Stomach (tissue), 9 donors: ENCODE results near the gene PHACTR3. TPM values are rescaled to one million over a fixed set of nuclear protein-coding genes. Genes with fewer than 3 reads are reported as not detected.
A peak's percentile ranks its signal among the peaks of the same experiment; 100 is the strongest.

Source experiments
- DNase-seq, 2 donors: peaks; one replicate each; pipeline versions ENCODE4 v3.0.0 to v3.0.0-alpha.2; 2013 to 2019
- H3K27ac ChIP-seq, 5 donors: fragments of 200-600 bp in 4 of 5; sonication (generic) in 4 of 5; one replicate each; pipeline ENCODE4 v1.5.1; 2013 to 2019; ENCODE audit warnings: mild to moderate bottlenecking in 1 of 5, moderate library complexity in 1 of 5
- H3K27me3 ChIP-seq, 3 donors: fragments of 200-600 bp; sonication (generic); one replicate each; pipeline ENCODE4 v1.5.1; 2017 to 2019; ENCODE audit warnings: mixed run types in 1 of 3
- H3K36me3 ChIP-seq, 4 donors: fragments of 200-600 bp; sonication (generic); 1 replicate in 3 of 4; 2 replicates in 1 of 4; pipeline ENCODE4 v1.5.1; 2016 to 2019
- H3K4me1 ChIP-seq, 4 donors: fragments of 200-600 bp; sonication (generic); one replicate each; pipeline ENCODE4 v1.5.1; 2016 to 2019
- H3K4me3 ChIP-seq, 4 donors: fragments of 200-600 bp; sonication (generic) in 3 of 4; one replicate each; pipeline ENCODE4 v1.5.1; 2016 to 2019; ENCODE audit warnings: mild to moderate bottlenecking in 1 of 4
- H3K9me3 ChIP-seq, 4 donors: fragments of 200-600 bp; sonication (generic); one replicate each; pipeline ENCODE4 v1.5.1; 2016 to 2019
- CTCF ChIP-seq, 7 experiments: fragments of 450-650 bp in 4 of 7; fragments of 200-600 bp in 3 of 7; sonication (generic) in 3 of 7; IDR thresholded peaks; one replicate each; pipeline ENCODE4 v1.5.1; 2016 to 2019; ENCODE audit warnings: antibody characterized with exemption in 7 of 7, control low read depth in 2 of 7, mild to moderate bottlenecking in 1 of 7
- EP300 ChIP-seq: sonication (generic); formaldehyde crosslinking; IDR thresholded peaks from one replicate; pipeline ENCODE4 v1.6.1; 2017; ENCODE audit warnings: antibody characterized with exemption
- POLR2A ChIP-seq, 4 donors: fragments of 450-650 bp; IDR thresholded peaks; one replicate each; pipeline ENCODE4 v1.6.1; 2016; ENCODE audit warnings: antibody characterized with exemption in 4 of 4, control low read depth in 2 of 4, mild to moderate bottlenecking in 1 of 4, moderate library complexity in 1 of 4
- POLR2AphosphoS5 ChIP-seq, 3 donors: sonication (generic); formaldehyde crosslinking; IDR thresholded peaks; one replicate each; pipeline ENCODE4 v1.6.1; 2016; ENCODE audit warnings: antibody characterized with exemption in 3 of 3
- WGBS, 5 donors: extraction: QIAGEN DNeasy Blood & Tissue Kit in 3 of 5; methylation state at CpG; one replicate each; pipeline versions ENCODE4 v1.1.5 to v1.1.7; 2013 to 2018; 5-methylcytosine and 5-hydroxymethylcytosine counted together
- intact Hi-C: fragments of 100-400 bp; cut with DNase I; formaldehyde crosslinking; loops from one replicate; pipeline ENCODE4 v1.15.1; 2023; ENCODE audit warnings: low total_unique reads
- polyA plus RNA-seq, 3 donors: library from polyadenylated mRNA; stranded (reverse); fragments of 200-250 nt; gene quantifications; one replicate each; pipeline ENCODE4 v1.2.3, GENCODE V29; 2013
- total RNA-seq, 5 donors: library from RNA; depleted of rRNA; stranded (reverse); fragments of >200 nt; gene quantifications; one replicate each; pipeline versions ENCODE4 v1.1.0 to v1.2.3, GENCODE V29; 2014 to 2016
- donor health status: healthy with polysubstance abuse.
- donor health status: Bipolar disorder and iron deficiency.
- donor health status: healthy.

PHACTR3 gene
- total and polyA plus RNA-seq, 8 donors, result 0.55 to 3.7 (median 3.2) TPM; not detected in 3

- TF ChIP-seq CTCF (IDR thresholded peaks at IDR 0.05) (peak in 3 of 7 experiments; percentile 14 to 36 (median 32)), POLR2A (IDR thresholded peaks at IDR 0.05) (no peak)
- Histone ChIP-seq H3K4me1 (no peaks in the 10 kb centered on the region), H3K27ac (no peak overlapping the region), H3K36me3 (no peaks in the 10 kb centered on the region), H3K9me3 (no peaks in the 10 kb centered on the region), H3K27me3 (peaks cover 0 to 26% (median 0%) of the 10 kb centered on the region in 3 donors), H3K4me3 (no peak overlapping the region)
- 28 to 37% (median 28%) methylated on average over 7 of the region's 7 CpGs for WGBS, 5 donors
- intact Hi-C loops, result no loop called here
- peak in 1 of 2 donors; percentile 44 for DNase-seq
Observed at GRCh38 chr20:59560588-59561227, 43.6 kb upstream of the PHACTR3 start.

- H3K36me3 ChIP-seq, result no peaks in the 10 kb centered on the region
- peaks cover 0 to 31% (median 0%) of the 10 kb centered on the region in 3 donors for H3K27me3 ChIP-seq
- H3K4me3 ChIP-seq, result no peak overlapping the region
- intact Hi-C loops, result no loop called here
- H3K9me3 ChIP-seq, result no peaks in the 10 kb centered on the region
- DNase-seq, result no peak
- no peak overlapping the region for H3K27ac ChIP-seq
- WGBS, 5 donors, result 48 to 81% (median 73%) methylated on average over 4 of the region's 4 CpGs
- no peaks in the 10 kb centered on the region for H3K4me1 ChIP-seq
- no peak for TF ChIP-seq POLR2AphosphoS5 (IDR thresholded peaks at IDR 0.05)
- TF ChIP-seq CTCF (IDR thresholded peaks at IDR 0.05), result no peak
- TF ChIP-seq EP300, result no peak
Observed at GRCh38 chr20:59561228-59561605, 43.1 kb upstream of the PHACTR3 start.

GRCh38 chr20:59561614-59562277, 42.6 kb upstream of the PHACTR3 start:
- Histone ChIP-seq H3K4me1 (no peaks in the 10 kb centered on the region), H3K4me3 (no peak overlapping the region), H3K27me3 (peaks cover 0 to 33% (median 0%) of the 10 kb centered on the region in 3 donors), H3K36me3 (no peaks in the 10 kb centered on the region), H3K27ac (no peak overlapping the region), H3K9me3 (no peaks in the 10 kb centered on the region)
- intact Hi-C loops, result no loop called here
- TF ChIP-seq CTCF (IDR thresholded peaks at IDR 0.05) (no peak), POLR2AphosphoS5 (IDR thresholded peaks at IDR 0.05) (no peak), POLR2A (IDR thresholded peaks at IDR 0.05) (no peak), EP300 (no peak)
- WGBS, 5 donors, result 68 to 84% (median 77%) methylated on average over 5 of the region's 5 CpGs
- no peak for DNase-seq

GRCh38 chr20:59564171-59564570, 40.2 kb upstream of the PHACTR3 start:
- WGBS, 5 donors, result 76 to 83% (median 82%) methylated on average over 11 to 12 of the region's 12 CpGs
- no peak overlapping the region for H3K4me3 ChIP-seq
- H3K27ac ChIP-seq, result no peak overlapping the region
- no peak for DNase-seq
- H3K9me3 ChIP-seq, result no peaks in the 10 kb centered on the region
- intact Hi-C loops, result no loop called here
- H3K4me1 ChIP-seq, result no peaks in the 10 kb centered on the region
- H3K27me3 ChIP-seq, result peaks cover 0 to 51% (median 4%) of the 10 kb centered on the region in 3 donors
- no peaks in the 10 kb centered on the region for H3K36me3 ChIP-seq
- TF ChIP-seq POLR2AphosphoS5 (IDR thresholded peaks at IDR 0.05) (no peak), POLR2A (IDR thresholded peaks at IDR 0.05) (no peak), EP300 (no peak), CTCF (IDR thresholded peaks at IDR 0.05) (no peak)
